Loucy (cell line): ENCODE results near the gene GUCY1A1.
A peak's percentile ranks its signal among the peaks of the same experiment; 100 is the strongest.

Experiments used
- CTCF ChIP-seq: fragments of 200-600 bp; sonication (generic); conservative IDR thresholded peaks from 2 replicates; pipeline ENCODE4 v1.5.1; 2014; ENCODE audit warnings: mild to moderate bottlenecking, antibody characterized with exemption, low read length
- EZH2phosphoT487 ChIP-seq: fragments of 200-600 bp; IDR thresholded peaks from 2 replicates; pipeline ENCODE4 v1.6.1; 2018; ENCODE audit warnings: antibody characterized with exemption, mild to moderate bottlenecking, moderate library complexity, borderline replicate concordance

GRCh38 chr4:155759372-155760252 is 93.0 kb downstream of the GUCY1A1 start:
- TF ChIP-seq CTCF (0 out of 2 replicates have a peak, but pooled peaks have one; percentile 23), EZH2phosphoT487 (no peak)
